Spleen (tissue), 7 donors: ENCODE measurements around the gene ZNF333.

Experiments used
- POLR2AphosphoS5 ChIP-seq, 3 donors: sonication (generic); formaldehyde crosslinking; IDR thresholded peaks; one replicate each; pipeline ENCODE4 v1.5.1; 2017; ENCODE audit warnings: antibody characterized with exemption in 3 of 3
- TF ChIP-seq, protein P1 (sequence below), 11 experiments: fragments of 200-600 bp in 7 of 11; fragments of 450-650 bp in 4 of 11; sonication (generic) in 4 of 11; IDR thresholded peaks in 8 of 11; conservative IDR thresholded peaks in 3 of 11; 1 replicate in 7 of 11; 2 replicates in 4 of 11; pipeline versions ENCODE4 v1.4.0 to v1.8.0; 2016 to 2021; ENCODE audit warnings: antibody characterized with exemption in 11 of 11, inconsistent platforms in 4 of 11, mild to moderate bottlenecking in 1 of 11
- donor health status: DM: no; HTN: no; CAD: no; lungs with moderate emphysema.
- donor health status: DM: no; HTN: no; CAD: no.
- donor health status: DM: no; HTN: no; CAD: no.

DNA sequence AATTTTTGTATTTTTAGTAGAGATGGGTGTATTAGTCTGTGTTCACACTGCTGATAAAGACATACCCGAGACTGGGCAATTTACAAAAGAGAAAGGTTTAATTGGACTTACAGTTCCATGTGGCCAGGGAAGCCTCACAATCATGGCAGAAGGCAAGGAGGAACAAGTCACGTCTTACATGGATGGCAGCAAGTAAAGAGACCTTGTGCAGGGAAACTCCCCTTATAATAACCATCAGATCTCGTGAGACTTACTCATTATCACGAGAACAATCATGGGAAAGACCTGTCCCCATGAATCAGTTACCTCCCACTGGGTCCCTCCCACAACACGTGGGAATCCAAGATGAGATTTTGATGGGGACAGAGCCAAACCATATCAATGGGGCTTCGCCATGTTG lies 14.6 kb downstream of the ZNF333 start:
- no peak for TF ChIP-seq POLR2AphosphoS5 (IDR thresholded peaks at IDR 0.05)
- TF ChIP-seq, protein P1, sequence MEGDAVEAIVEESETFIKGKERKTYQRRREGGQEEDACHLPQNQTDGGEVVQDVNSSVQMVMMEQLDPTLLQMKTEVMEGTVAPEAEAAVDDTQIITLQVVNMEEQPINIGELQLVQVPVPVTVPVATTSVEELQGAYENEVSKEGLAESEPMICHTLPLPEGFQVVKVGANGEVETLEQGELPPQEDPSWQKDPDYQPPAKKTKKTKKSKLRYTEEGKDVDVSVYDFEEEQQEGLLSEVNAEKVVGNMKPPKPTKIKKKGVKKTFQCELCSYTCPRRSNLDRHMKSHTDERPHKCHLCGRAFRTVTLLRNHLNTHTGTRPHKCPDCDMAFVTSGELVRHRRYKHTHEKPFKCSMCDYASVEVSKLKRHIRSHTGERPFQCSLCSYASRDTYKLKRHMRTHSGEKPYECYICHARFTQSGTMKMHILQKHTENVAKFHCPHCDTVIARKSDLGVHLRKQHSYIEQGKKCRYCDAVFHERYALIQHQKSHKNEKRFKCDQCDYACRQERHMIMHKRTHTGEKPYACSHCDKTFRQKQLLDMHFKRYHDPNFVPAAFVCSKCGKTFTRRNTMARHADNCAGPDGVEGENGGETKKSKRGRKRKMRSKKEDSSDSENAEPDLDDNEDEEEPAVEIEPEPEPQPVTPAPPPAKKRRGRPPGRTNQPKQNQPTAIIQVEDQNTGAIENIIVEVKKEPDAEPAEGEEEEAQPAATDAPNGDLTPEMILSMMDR (IDR thresholded peaks at IDR 0.05 in 8 of 11, conservative IDR thresholded peaks at IDR 0.05 in 3 of 11): no peak
